ENCODE data around the gene PRDM12.
"Not testable (repeated sequence)": the region's sequence is repeated elsewhere in the genome, so short reads cannot be mapped to it uniquely, and the experiment has no call there.

Gene PRDM12

DNA sequence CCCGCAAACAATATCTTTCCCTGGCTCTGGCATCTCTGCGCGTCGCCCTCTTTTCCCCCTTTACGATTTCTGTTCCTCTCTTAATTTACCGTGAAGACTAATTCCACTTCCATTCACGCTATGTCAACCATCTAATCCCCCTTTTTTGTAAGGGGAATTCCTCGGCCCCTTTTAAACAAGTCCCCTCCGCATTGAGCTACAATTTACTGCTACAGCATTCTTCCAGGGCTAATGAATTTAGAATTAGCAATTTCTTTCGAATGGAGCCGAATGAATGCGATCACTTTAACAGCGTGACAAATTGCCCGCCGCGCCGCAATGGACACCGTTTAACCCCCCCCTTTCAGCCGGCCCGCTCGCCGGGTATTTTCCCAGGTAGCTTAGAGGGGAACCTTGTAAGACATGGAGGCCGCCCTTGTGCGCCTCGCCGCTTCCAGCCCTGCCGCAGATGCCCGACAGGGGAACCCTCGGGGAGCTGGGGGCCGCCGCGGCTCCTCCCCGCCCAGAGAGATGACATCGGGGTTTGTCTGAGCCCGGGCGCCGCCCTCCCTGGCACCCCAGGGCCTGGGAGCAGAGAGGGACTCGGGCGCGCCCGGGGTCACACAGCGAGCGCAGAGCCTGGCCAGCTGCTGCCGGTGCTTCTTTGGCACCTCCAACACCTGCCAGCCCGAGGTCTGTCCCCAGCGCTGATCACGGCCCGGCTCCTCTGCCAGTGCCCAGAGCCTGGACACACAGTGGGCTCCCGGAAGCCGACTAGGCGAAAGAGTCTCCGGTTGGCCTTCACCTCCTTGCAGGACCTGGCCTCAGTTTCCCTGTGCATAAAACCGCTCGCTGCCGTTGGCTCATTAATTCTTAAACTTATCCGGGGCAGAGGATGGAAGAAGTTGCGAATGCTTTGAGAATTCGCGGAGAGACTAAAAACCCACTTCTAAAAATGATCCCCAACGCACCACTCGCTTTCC, 1.3 kb downstream of the PRDM12 start:
- no peak for DNase-seq

DNA sequence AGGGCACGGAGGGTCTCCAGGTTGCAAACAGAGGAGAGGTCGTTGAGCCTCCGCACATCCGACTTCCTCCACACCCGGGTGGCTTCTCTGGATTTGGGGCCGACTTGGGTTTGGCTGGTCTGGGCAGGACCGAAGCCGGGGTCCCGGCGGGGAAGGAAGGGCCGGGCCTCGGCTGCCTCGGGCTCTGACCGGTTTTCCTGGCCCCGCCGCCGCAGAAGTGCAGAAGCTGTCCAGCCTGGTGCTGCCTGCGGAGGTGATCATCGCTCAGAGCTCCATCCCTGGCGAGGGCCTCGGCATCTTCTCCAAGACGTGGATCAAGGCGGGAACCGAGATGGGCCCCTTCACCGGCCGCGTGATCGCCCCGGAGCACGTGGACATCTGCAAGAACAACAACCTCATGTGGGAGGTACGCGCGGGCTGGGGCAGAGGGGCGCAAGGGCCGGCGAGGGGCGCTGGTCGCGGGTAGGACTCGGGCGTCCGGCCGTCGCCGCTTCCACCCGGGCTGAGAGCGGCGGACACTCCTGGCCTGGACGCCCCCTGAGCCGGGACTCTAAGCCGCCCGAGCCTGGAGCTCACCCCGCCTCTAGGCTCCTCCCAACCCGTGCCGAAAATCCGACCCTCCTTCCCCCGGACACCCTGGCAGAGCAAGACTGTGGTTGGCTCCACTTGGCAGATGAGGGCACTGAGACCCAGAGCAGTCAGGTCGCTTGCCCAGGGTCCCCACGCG, 2.2 kb downstream of the PRDM12 start:
- no peak for DNase-seq

DNA sequence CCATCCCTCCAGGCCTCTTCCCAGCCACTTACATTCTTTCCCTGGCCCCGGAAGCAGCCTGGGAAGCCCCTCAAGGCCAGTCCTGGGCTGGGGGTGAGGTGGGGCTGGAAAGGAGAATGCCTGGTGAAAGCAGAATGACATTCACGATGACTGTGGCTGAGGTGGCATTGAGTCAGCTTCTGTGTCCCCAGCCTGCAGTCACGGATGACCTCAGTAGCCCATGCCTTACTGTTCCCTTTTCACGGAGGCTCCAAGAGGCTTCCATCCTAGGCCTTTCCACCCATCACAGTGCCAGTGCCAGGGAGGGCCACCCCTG, 2.7 kb downstream of the PRDM12 start:
- DNase-seq = no peak

DNA sequence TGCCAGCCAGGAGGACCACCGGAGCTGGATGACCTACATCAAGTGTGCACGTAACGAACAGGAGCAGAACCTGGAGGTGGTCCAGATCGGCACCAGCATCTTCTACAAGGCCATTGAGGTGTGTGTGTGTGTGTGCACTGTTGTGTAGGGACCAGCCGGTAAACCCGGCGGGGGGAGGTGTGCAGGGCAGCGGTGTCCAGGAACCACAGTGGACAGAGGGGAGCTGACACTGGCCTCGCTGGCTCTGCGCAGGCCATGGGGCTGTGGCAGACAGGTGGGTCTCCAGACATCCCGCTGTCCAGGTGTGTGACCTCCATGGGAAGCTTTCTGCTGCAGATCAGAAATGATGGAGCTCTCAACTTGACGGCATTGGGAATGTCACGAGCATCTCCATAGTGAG, 3.8 kb downstream of the PRDM12 start:
- DNase-seq = no peak

DNA sequence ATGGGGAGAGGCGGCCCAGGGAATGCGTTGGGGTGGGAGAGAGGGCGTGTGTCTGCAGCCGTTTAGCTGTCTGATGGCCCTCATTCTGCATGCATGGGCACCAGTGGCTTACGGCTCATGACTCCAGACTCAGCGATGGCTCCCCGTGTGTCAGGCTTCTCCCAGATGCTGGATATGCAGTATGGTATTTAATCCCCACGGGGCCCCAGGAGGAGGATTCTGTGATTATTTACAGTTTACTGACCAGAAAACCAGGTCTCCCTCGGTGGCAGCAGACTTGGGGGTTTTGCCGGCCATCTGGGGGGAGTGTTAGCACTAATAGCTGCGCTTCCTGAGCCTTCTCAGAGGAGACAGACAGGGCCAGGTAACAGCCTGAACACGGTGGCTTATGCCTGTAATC, 4.3 kb downstream of the PRDM12 start:
- no peak for DNase-seq

DNA sequence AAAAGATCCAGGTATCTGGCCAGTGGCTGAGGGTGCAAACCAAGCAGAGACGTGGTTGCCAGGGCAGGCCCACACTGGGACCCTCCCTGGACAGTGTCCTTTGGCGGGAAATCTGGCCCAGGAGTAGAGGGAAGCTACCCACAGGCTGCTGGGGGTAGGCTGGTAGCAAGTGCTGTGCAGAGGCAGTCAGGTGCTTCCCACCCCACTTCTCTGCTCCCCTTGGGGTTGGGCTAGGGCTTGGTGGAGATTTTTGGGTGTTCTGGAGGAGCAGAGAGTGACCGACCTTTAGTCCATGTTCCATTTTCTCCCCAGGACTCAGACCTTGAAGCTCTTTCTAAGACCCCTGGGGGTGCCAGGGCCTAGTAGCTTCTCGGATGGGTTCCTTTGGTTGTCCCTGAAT, 5.6 kb downstream of the PRDM12 start:
- no peak for DNase-seq

DNA sequence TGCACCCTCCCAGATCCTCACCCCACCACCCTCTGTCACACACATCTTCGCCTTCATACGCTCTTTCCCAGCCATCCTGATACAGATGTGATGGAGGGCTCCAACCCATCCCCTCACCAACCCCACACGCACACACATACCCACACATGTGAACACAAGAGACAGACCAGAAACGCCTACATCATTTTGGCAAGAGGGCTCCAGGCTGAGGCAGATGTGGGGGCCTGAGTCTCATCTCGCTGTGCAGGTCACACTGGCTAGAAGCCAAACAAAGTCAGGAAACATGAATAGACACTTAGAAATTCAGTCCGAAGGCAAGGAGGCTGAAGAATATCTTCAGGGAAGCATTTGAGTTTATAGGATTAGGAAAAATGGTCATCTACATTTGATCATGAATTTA, 6.2 kb downstream of the PRDM12 start:
- no peak for DNase-seq

DNA sequence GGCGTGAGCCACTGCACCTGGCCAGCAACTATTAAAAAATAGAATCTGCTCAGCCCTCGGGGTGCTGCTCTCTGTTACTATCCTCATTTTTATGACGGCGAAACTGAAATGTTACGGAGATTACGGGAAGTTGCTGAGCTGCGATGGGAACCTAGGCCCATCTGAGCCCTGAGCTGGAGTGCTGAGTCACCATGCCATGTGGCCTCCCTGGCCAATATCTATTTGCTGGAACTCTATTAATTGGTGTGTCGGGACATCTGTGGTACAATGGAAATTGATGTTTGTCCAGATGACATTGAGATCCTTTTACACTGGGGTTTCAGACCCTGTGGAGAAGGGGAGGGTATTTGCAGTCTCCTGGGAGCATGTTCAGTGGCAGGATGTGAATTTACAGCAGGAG, 8.1 kb downstream of the PRDM12 start:
- DNase-seq = no peak

DNA sequence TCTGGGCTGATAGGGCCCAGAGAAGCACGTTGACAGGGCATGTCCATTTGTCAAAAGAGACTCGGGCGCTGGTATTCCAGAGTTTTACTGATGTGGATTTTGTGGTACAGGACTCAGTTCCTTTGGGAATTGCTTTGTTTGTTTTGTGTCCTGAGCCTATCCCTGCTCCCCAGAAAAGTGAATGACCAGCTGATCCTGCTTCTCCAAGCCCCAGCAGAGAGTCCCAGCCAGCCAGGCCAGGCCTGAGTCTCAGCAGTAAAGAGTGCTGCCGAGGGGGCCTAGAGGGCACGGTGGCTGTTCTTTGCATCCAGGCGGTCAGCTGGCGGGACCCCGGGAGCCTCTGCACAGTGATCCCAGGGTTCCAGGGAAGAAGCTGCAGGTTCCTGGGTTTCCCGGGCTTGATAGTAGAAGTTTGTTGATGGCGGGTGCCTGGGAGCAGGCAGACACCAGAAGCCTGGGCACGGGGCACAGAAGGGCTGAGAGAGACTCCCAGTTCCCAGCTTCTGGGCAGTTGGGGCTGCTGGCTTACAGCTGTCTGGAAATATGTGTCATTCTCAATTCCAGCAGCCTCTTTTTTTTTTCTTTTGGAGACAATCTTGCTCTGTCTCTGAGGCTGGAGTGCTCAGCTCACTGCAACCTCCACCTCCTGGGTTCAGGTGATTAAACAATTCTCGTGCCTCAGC, 8.7 kb downstream of the PRDM12 start:
- DNase-seq = no peak

DNA sequence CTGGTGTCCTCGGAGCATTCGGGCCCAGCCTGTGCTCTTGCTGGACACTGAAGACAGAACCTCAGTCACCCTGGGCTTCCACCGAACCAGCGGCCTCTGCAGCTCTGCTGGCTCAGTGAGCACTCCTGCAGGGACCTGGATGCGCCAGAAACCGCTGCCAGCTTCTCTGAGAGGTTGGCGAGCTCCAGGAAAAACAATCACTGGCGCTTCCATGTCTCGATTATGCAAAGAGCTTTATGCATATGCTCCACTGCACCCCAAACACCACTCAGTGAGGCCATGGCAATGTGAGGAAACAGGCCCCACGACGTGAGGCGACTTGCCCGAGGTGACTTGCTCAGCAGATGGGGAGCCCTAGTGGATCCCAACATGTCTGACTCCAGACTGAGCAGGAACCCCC, 11.0 kb downstream of the PRDM12 start:
- DNase-seq = no peak

DNA sequence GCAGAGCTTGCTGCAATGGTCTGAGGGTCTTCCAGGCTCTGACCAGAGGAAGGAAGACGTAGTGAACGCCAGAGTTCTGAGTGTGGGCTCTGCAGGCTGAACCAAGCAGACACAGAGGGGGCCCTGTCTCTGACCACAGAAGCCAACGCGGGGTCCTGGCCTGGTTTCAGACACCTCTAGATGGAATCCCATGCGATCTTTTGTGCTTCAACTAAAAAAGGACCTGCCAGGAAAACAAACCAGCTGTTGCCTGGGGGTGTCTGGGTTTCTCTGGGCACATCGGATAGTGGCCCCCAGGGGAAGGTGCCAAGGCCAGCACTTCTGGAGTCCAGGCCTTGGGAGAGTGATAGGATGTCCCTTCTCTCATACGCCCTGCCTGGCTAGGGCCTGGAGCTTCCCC, 12.9 kb downstream of the PRDM12 start:
- no peak for DNase-seq

DNA sequence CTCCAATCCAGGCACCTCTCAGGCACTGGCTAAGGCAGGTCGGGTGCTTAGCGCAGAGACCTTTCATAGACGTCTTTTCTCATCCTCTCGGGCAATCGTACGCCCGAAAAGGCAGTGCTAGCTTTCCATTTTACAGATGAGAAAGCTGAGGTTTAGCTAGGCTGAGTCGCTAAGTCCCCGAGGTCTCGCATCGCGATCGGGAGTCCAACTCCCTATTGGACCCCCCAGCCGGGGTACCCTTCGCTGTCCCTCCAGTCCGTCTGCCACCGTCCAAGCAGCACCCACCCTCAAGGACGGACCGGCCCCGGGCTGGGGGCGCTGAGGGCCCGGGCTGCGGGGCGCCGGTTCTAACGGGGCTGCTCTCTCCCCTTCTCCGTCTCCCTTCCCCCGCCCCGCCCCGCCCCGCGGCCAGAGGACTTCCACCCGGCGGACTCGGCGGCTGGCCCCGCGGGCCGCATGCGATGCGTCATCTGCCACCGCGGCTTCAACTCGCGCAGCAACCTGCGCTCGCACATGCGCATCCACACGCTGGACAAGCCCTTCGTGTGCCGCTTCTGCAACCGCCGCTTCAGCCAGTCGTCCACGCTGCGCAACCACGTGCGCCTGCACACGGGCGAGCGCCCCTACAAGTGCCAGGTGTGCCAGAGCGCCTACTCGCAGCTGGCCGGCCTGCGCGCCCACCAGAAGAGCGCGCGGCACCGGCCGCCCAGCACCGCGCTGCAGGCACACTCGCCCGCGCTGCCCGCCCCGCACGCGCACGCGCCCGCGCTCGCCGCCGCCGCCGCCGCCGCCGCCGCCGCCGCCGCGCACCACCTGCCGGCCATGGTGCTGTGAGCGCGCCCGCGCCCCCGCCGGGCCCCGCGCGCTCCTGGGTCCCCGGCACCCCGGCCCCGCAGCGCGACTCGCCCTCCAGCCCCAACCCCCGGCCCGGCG, 16.7 kb downstream of the PRDM12 start:
- DNase-seq = peak; percentile 50

DNA sequence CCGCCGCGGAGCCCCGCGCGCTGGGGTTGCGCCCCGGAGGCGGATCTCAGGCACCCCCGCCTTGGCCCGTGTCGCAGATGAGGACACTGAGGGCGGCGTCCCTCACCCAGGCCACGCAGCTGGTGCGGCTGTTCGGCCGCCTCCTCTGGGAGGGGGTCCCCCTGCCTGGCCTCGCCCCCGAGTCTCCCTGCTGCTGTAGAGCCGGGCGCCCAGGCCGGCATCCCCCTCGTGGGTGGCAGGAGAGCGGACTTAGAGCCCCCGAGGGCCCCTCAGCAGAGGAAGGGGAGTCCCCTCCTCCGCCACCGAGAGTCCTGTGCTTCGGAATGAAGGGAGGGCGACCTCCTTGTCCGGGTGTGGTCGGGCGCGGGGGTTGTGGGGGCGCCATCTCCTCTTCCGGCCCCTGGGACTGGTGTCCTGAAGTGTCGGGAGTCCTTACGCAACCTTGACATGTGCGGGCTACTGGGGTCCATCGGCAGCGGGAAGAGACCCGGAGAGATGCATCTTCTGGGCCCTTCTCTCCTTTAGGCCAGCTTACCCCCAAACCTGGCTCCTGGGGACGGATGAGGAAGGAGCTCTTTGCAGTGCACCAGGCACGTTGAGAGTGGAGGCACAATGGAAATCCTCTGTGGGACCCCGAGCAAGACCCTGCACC, 17.5 kb downstream of the PRDM12 start:
- no peak for DNase-seq

DNA sequence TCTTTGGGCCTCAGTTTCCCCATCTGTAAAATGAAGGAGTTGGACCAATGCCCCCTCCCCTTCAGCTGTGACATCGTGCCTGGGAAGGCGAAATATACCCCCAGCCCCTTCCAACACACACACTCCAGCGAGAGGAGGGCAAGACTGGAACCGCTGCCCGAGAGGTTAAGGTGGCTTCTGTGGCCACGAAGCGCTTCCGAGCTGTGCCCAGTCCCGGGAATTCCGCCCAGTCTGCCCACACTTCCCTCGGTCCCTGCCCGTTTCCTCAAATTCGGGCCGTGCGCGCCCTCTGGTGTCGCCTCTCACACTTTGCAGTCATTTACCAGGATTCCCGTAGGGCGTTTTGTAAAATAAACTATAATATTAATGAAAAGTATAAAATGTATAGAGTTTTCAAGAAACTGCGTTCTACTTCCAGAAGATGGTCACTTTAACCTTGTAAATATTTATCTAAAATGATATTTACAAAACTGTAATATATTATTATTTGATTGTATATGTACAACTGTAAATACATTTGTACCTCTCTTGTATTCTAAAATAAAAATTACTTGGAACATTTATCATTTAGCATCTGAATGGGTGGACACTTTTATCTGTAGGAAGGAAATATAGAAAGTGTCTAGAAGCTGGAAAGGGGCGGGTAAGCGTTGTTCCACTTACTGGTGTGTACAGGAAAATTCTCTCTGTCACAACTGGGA, 18.2 kb downstream of the PRDM12 start:
- DNase-seq = peak; percentile 35

DNA sequence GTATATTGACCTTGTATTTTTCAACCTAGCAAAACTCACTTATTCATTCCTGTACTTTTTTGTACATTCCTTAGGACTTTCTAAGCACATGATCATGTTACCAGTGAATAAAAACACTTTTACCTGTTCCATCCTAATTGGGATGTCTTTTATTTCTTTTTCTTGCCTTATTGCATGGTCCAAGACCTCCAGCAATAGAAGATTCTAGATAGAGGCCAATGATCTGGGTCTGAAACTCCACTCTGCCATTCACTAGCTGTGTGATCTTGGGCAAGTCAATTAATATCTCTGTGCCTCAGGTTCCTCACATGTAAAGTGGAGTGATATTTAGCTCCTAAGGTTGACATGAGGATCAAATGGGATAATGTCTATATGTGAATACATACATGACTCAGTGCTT, 20.7 kb downstream of the PRDM12 start:
- no peak for DNase-seq

DNA sequence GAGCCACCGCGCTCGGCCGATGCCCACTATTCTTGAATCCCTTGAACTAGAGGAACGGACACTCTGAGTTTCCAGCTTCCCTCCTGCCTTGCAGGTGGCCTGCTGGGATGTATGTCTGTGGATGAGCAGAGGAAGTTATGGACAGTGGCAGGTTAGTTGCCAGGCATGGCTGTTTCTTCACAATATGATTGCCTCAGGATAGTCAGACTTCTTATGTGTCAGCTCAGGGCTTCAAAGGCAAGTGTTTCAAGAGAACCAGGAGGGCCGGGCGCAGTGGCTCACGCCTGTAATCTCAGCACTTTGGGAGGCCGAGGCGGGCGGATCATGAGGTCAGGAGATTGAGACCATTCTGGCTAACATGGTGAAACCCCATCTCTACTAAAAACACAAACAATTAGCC, 21.6 kb downstream of the PRDM12 start:
- DNase-seq = not testable (repeated sequence)

DNA sequence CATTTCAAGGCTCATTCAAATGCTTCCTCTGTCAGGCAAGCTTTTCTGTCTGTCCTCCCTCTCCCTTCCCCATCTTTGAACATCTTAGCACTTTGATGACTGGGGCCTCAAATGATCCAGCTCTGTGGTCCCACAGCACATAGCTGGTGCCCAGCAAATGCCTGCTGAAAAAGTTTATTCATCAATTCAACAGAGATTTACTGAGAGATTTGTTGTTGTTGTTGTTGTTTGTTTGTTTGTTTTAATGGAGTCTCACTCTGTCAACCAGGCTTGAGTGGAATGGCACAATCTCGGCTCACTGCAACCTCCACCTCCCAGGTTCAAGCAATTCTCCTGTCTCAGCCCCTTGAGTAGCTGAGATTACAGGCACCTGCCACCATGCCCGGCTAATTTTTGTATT, 23.2 kb downstream of the PRDM12 start:
- DNase-seq = no peak

DNA sequence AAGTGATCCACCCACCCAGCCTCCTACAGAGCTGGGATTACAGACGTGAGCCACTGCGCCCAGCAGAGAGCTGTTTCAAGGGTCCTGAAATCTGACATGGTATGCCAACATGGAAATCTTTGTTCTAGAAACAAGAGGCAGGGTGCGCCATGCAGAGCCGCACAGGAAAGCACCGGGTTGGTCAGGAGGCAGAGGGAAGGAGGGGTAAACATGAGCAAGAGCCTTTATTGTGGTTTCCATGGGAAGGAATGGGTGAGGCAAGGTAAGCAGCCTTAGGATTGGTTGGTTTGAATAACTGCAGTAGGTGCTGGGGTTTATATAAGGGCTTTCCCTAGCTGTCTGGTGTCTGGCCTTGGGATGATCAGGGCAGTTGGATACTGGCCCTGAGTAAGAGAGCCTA, 23.7 kb downstream of the PRDM12 start:
- DNase-seq = no peak

DNA sequence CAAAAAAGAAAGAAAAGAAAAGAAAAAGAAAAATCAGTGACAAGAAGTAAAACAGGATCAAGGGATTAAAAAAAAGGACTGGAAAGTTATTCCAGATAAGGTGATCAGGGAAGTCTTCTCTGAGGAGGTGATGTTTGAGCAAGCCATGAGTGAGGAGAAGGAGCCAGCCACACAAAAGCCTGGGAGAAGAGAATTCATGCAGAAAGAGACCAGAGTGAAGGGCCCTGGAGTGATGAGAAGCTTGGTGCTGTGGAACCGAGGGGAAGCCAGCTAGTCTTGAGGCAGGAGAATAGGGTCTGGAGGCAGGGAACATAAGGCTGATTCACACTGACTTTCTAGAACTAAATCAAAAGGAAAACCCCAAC, 25.2 kb downstream of the PRDM12 start:
- no peak for DNase-seq

DNA sequence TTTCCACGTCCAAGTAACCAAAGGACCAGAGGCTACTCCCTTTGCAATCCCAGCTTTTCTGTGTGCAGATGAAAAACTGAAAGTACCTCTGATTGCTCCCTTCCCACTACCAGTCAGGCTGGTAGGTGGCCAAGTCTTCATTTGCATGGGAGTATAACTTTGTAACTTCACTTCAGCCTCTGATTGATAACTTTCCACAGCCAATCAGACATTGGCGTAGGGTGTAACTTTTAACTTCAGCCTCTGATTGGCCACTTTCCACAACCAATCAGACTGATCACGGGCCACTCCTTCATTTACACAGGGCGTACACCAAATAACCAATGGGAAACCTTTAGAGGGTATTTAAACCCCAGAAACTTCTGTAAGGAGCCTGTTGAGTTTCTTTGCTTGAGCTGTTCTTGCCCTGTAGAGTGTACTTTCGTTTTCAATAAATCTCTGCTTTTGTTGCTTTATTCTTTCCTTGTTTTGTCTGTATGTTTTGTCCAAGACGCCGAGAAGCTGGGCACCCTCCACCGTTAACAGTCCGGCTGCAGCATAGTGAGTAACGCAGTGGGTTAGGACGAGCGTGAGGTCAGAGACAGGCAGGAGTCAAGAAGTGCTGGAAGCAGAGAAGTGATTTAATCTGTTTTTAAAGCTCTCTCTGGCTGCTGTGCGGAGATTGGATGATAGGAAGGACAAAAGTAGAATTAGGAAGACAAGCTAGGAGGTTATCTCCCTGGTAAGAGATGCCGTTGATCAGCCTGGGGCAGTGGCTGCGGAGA, 25.7 kb downstream of the PRDM12 start:
- DNase-seq = no peak

DNA sequence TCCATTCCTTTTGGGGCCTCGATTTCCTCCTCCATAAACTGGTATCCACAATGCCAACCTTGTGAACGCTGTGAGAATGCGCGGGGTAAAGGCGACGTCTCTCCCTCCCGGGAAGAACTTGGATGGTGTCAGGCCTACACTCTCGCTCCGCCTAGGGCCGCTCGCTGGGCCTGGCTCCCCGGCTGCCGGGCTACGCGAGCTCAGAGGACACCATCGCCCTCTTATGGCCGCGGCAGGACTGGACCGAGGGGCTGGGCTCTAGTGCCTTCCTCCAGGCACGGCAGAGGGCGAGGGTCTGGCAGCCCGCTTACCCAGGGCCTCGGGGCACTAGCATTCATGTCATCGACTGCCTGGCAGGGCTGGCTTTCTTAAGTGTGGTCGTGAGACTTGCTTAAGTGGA, 27.9 kb downstream of the PRDM12 start:
- DNase-seq = no peak

Data from activated effector memory CD4-positive, alpha-beta T cell treated with Interleukin-2 at 50 U/mL for 16 hours (primary cell).